SU-DHL-6 (cell line): Measurements from ENCODE around the gene FAM162A.

Source experiments
- CTCF ChIP-seq: fragments of 200-600 bp; sonication (generic); IDR thresholded peaks from one replicate; pipeline ENCODE4 v1.5.1; 2017; ENCODE audit warnings: antibody characterized with exemption, mild to moderate bottlenecking, low read length, moderate library complexity; ENCODE audit not compliant: insufficient read depth, poor library complexity, severe bottlenecking
- EZH2phosphoT487 ChIP-seq: fragments of 200-600 bp; sonication (generic), shearing (Covaris generic); conservative IDR thresholded peaks from 2 replicates; pipeline ENCODE4 v1.6.1; 2018; ENCODE audit warnings: mild to moderate bottlenecking, antibody characterized with exemption, low read length, moderate library complexity, mixed read lengths

- TF ChIP-seq CTCF, result no peak
- TF ChIP-seq EZH2phosphoT487, result no peak
These were observed 37.9 kb downstream of the FAM162A start for GRCh38 chr3:122421836-122422235.
